Transverse colon (tissue), 4 donors: ENCODE measurements around the gene GMDS. TPM values are rescaled to one million over a fixed set of nuclear protein-coding genes. Genes with fewer than 3 reads are reported as not detected.

Source experiments
- DNase-seq: peaks from one replicate; pipeline ENCODE4 v3.0.0-alpha.2; 2019
- H3K27ac ChIP-seq, 4 donors: fragments of 200-600 bp; sonication (generic); 2 replicates each; pipeline ENCODE4 v1.5.1; 2016 to 2018; ENCODE audit warnings: inconsistent platforms in 4 of 4
- H3K27me3 ChIP-seq: fragments of 200-600 bp; sonication (generic); 2 replicates; pipeline ENCODE4 v1.5.1; 2017; ENCODE audit warnings: inconsistent platforms
- H3K36me3 ChIP-seq, 4 donors: fragments of 200-600 bp; sonication (generic); 2 replicates each; pipeline ENCODE4 v1.5.1; 2017 to 2019; ENCODE audit warnings: inconsistent platforms in 4 of 4
- H3K4me1 ChIP-seq, 4 donors: fragments of 200-600 bp; sonication (generic); 2 replicates each; pipeline ENCODE4 v1.5.1; 2017 to 2020; ENCODE audit warnings: inconsistent platforms in 4 of 4
- H3K4me3 ChIP-seq, 4 donors: fragments of 200-600 bp; sonication (generic); 1 replicate in 1 of 4; 2 replicates in 3 of 4; pipeline versions ENCODE4 v1.5.1 to v1.6.1; 2017 to 2019; ENCODE audit warnings: inconsistent platforms in 4 of 4
- H3K9me3 ChIP-seq, 2 donors: fragments of 200-600 bp; sonication (generic); 2 replicates each; pipeline ENCODE4 v1.5.1; 2017 to 2019; ENCODE audit warnings: inconsistent platforms in 2 of 2
- CTCF ChIP-seq, 5 experiments: fragments of 200-600 bp in 3 of 5; fragments of 450-650 bp in 2 of 5; sonication (generic) in 3 of 5; IDR thresholded peaks; 1 replicate in 2 of 5; 2 replicates in 3 of 5; pipeline ENCODE4 v1.5.1; 2016 to 2017; ENCODE audit warnings: antibody characterized with exemption in 5 of 5, inconsistent platforms in 3 of 5, mild to moderate bottlenecking in 2 of 5, moderate library complexity in 1 of 5
- EP300 ChIP-seq: sonication (generic); formaldehyde crosslinking; IDR thresholded peaks from one replicate; pipeline ENCODE4 v1.6.1; 2017; ENCODE audit warnings: antibody characterized with exemption, low read depth
- POLR2A ChIP-seq: fragments of 450-650 bp; IDR thresholded peaks from one replicate; pipeline ENCODE4 v1.6.1; 2016; ENCODE audit warnings: antibody characterized with exemption, mild to moderate bottlenecking, moderate library complexity
- POLR2AphosphoS5 ChIP-seq, 3 donors: sonication (generic); formaldehyde crosslinking; IDR thresholded peaks; one replicate each; pipeline ENCODE4 v1.6.1; 2016; ENCODE audit warnings: antibody characterized with exemption in 3 of 3
- WGBS, 2 donors: methylation state at CpG; one replicate each; pipeline ENCODE4 v1.1.5; 2018; ENCODE audit warnings: low coverage in 1 of 2; 5-methylcytosine and 5-hydroxymethylcytosine counted together
- in situ Hi-C, 4 donors: fragments of 200-750 bp; cut with MboI; loops; one replicate each; pipeline versions ENCODE4 v1.15.0 to v1.15.1; 2017; ENCODE audit warnings: low sequenced_read_pairs in 3 of 4, low pct_ligation_motif_present in 1 of 4, low pct_unique_long_range_greater_than_20kb in 1 of 4
- intact Hi-C: fragments of 100-400 bp; cut with DNase I; formaldehyde crosslinking; loops from one replicate; pipeline ENCODE4 v1.15.1; 2023; ENCODE audit warnings: low total_unique reads
- total RNA-seq, 4 donors: library from RNA; depleted of rRNA; stranded (reverse); fragments of >200 nt; gene quantifications; one replicate each; pipeline ENCODE4 v1.1.0, GENCODE V29; 2016

The GMDS gene
- total RNA-seq, 4 donors from 2014 or later: 66.2 to 546 (median 102) TPM

- Histone ChIP-seq H3K9me3 (no peaks in the 10 kb centered on the region), H3K4me3 (no peak overlapping the region), H3K4me1 (peaks cover 0 to 14% (median 6%) of the 10 kb centered on the region in 4 donors), H3K27ac (no peak overlapping the region), H3K36me3 (no peaks in the 10 kb centered on the region), H3K27me3 (no peaks in the 10 kb centered on the region)
- WGBS, 2 donors: 46 to 58% methylated on average over 11 of the region's 11 CpGs
- intact Hi-C loops (no loop called here), in situ Hi-C loops (no loop called here)
- TF ChIP-seq CTCF (IDR thresholded peaks at IDR 0.05) (no peak), POLR2A (no peak), POLR2AphosphoS5 (IDR thresholded peaks at IDR 0.05) (no peak), EP300 (no peak)
- no peak for DNase-seq
These were observed 423.8 kb downstream of the GMDS start for GRCh38 chr6:1821513-1822183.

- H3K4me1 ChIP-seq: peaks cover 0 to 16% (median 8%) of the 10 kb centered on the region in 4 donors
- H3K4me3 ChIP-seq: no peak overlapping the region
- H3K27me3 ChIP-seq: no peaks in the 10 kb centered on the region
- WGBS, 2 donors: 71 to 78% methylated on average over 8 to 11 of the region's 11 CpGs
- no peaks in the 10 kb centered on the region for H3K9me3 ChIP-seq
- in situ Hi-C loops: no loop called here
- TF ChIP-seq POLR2AphosphoS5 (IDR thresholded peaks at IDR 0.05) (no peak), EP300 (no peak), CTCF (IDR thresholded peaks at IDR 0.05) (no peak), POLR2A (no peak)
- intact Hi-C loops: no loop called here
- no peak for DNase-seq
- H3K36me3 ChIP-seq: no peaks in the 10 kb centered on the region
- H3K27ac ChIP-seq: no peak overlapping the region
These were observed 424.3 kb downstream of the GMDS start for GRCh38 chr6:1821164-1821512.

- in situ Hi-C loops: no loop called here
- TF ChIP-seq CTCF (IDR thresholded peaks at IDR 0.05) (no peak), EP300 (no peak), POLR2A (no peak), POLR2AphosphoS5 (IDR thresholded peaks at IDR 0.05) (no peak)
These were observed 424.7 kb downstream of the GMDS start for GRCh38 chr6:1820714-1821113.

DNA sequence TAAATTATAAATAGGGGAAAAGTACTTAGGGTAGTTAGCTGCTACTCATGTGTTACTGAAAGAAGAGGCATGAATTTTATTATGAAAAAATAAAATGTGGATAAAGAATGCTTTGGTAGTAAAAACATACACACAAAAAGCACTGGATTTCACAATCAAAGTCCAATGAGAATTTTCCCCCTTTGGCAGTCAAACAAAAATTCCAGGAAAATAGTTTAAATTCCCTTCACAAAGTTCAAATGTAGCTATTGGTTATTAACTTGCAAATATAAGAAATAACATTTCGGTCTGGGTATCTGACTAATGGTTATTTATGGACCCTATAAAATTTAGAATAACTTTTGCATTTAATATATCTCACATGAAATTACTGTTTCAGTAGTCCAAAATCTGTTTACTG, 425.2 kb downstream of the GMDS start:
- no peak overlapping the region for H3K4me3 ChIP-seq
- WGBS, 2 donors: 60 to 71% methylated on average over 1 of the region's 1 CpG

More at GRCh38 chr6:1820714-1821113, 424.7 kb downstream of the GMDS start:
- Histone ChIP-seq H3K36me3 (no peaks in the 10 kb centered on the region), H3K27ac (no peak overlapping the region), H3K27me3 (no peaks in the 10 kb centered on the region), H3K9me3 (no peaks in the 10 kb centered on the region), H3K4me1 (peaks cover 0 to 16% (median 8%) of the 10 kb centered on the region in 4 donors), H3K4me3 (no peak overlapping the region)
- WGBS, 2 donors: 95% methylated on average over 1 of the region's 1 CpG; no CpG with 5 or more reads in 1 of the 2 donors
- intact Hi-C loops: no loop called here
- DNase-seq: no peak

GRCh38 chr6:1819007-1819406, 426.4 kb downstream of the GMDS start:
- H3K27me3 ChIP-seq: no peaks in the 10 kb centered on the region
- intact Hi-C loops: no loop called here
- H3K4me1 ChIP-seq: peaks cover 0 to 16% (median 8%) of the 10 kb centered on the region in 4 donors
- no peak for TF ChIP-seq POLR2A
- TF ChIP-seq POLR2AphosphoS5 (IDR thresholded peaks at IDR 0.05): no peak
- TF ChIP-seq EP300: no peak
- no peak for TF ChIP-seq CTCF (IDR thresholded peaks at IDR 0.05)
- no peak for DNase-seq
- no peaks in the 10 kb centered on the region for H3K9me3 ChIP-seq
- H3K36me3 ChIP-seq: no peaks in the 10 kb centered on the region
- no peak overlapping the region for H3K4me3 ChIP-seq
- WGBS, 2 donors: 64 to 74% methylated on average over 3 of the region's 3 CpGs
- H3K27ac ChIP-seq: no peak overlapping the region
- in situ Hi-C loops: no loop called here

More for the DNA sequence above, 425.2 kb downstream of the GMDS start:
- in situ Hi-C loops: no loop called here
- intact Hi-C loops: no loop called here
- Histone ChIP-seq H3K27me3 (no peaks in the 10 kb centered on the region), H3K36me3 (no peaks in the 10 kb centered on the region), H3K27ac (no peak overlapping the region), H3K4me1 (peaks cover 0 to 16% (median 8%) of the 10 kb centered on the region in 4 donors), H3K9me3 (no peaks in the 10 kb centered on the region)
- DNase-seq: no peak
- TF ChIP-seq EP300: no peak
